RWPE2 (cell line): ENCODE results near the gene LCE3A.

Experiments
- ATAC-seq: fragments of 200-7000 bp; cut with Tn5 transposase; 3 replicates; pipeline ENCODE4 v1.9.1; 2021; ENCODE audit warnings: low read depth
- DNase-seq: peaks from one replicate; pipeline ENCODE4 v3.0.0-alpha.2; 2020; ENCODE audit warnings: low spot score
- H3K27ac ChIP-seq: fragments of 450-650 bp; 2 replicates; pipeline ENCODE4 v1.5.1; 2017; ENCODE audit warnings: mild to moderate bottlenecking; ENCODE audit not compliant: poor library complexity, severe bottlenecking
- H3K27me3 ChIP-seq: fragments of 250-450 bp; sonication (Bioruptor Pico); 2 replicates; pipeline ENCODE4 v1.5.1; 2021; ENCODE audit warnings: mild to moderate bottlenecking, moderate library complexity; ENCODE audit not compliant: insufficient read depth, poor library complexity, severe bottlenecking
- H3K36me3 ChIP-seq: fragments of 250-450 bp; sonication (Bioruptor Pico); 2 replicates; pipeline ENCODE4 v1.5.1; 2020; ENCODE audit warnings: low read depth, mild to moderate bottlenecking, moderate library complexity
- H3K4me1 ChIP-seq: fragments of 250-450 bp; sonication (Bioruptor Pico); 2 replicates; pipeline ENCODE4 v1.5.1; 2021; ENCODE audit warnings: mild to moderate bottlenecking, moderate library complexity; ENCODE audit not compliant: insufficient read depth, poor library complexity, severe bottlenecking
- H3K4me3 ChIP-seq: fragments of 250-450 bp; sonication (Bioruptor Pico); 2 replicates; pipeline ENCODE4 v1.5.1; 2021; ENCODE audit warnings: mild to moderate bottlenecking, moderate library complexity; ENCODE audit not compliant: severe bottlenecking
- H3K9me3 ChIP-seq: fragments of 250-450 bp; sonication (Bioruptor Pico); 2 replicates; pipeline ENCODE4 v1.5.1; 2021; ENCODE audit warnings: mild to moderate bottlenecking, moderate library complexity; ENCODE audit not compliant: severe bottlenecking
- TF ChIP-seq, protein P1 (sequence below): fragments of 450-650 bp; IDR thresholded peaks from one replicate; pipeline ENCODE4 v1.5.1; 2017; ENCODE audit warnings: mild to moderate bottlenecking, moderate library complexity; ENCODE audit not compliant: poor library complexity, severe bottlenecking

The LCE3A gene

DNA sequence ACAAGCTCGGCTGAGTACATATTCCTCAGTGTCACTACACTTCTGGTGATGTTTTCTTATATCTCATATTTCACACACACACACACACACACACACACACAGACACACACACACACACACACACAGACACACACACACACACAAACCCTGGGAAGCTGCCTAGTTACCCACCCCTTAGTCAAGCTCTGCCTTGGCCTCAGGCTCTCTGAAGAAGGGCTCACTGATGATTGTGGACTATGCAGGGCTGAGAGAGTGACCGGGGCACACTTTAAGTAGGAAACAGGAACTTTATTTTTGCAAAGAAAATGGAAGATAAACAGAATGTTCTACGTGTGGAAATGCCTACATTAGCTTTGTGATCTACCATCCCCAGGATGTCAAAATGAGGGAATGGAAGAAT lies 21.0 kb upstream of the LCE3A start:
- Histone ChIP-seq H3K4me1 (no peaks in the 10 kb centered on the region), H3K36me3 (no peaks in the 10 kb centered on the region), H3K4me3 (no peak overlapping the region), H3K27ac (no peak overlapping the region), H3K9me3 (no peaks in the 10 kb centered on the region), H3K27me3 (no peaks in the 10 kb centered on the region)
- TF ChIP-seq, protein P1, sequence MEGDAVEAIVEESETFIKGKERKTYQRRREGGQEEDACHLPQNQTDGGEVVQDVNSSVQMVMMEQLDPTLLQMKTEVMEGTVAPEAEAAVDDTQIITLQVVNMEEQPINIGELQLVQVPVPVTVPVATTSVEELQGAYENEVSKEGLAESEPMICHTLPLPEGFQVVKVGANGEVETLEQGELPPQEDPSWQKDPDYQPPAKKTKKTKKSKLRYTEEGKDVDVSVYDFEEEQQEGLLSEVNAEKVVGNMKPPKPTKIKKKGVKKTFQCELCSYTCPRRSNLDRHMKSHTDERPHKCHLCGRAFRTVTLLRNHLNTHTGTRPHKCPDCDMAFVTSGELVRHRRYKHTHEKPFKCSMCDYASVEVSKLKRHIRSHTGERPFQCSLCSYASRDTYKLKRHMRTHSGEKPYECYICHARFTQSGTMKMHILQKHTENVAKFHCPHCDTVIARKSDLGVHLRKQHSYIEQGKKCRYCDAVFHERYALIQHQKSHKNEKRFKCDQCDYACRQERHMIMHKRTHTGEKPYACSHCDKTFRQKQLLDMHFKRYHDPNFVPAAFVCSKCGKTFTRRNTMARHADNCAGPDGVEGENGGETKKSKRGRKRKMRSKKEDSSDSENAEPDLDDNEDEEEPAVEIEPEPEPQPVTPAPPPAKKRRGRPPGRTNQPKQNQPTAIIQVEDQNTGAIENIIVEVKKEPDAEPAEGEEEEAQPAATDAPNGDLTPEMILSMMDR, result no peak
- ATAC-seq, result no peak
- DNase-seq, result no peak

DNA sequence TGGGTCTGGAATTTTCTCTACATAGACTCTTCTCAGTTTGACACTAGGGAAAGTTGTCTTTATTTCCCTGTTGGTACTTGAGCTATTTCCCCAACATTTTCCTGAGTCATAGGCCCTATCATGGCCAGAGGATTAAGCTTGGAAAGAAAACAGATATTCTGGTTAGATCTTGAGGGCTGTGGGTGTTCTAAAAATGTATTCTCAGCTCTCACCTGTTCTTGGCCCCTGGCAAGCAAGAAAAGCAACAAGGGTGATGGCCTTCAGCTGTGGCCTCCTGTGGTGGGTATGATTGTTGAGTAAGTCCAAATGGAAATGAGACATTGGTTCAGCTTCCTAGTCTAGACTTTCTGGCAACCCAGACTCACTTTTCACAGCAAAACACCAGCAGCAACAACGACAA lies 17.4 kb upstream of the LCE3A start:
- H3K27ac ChIP-seq, result no peak overlapping the region
- DNase-seq (no peak), ATAC-seq (no peak)
- no peaks in the 10 kb centered on the region for H3K27me3 ChIP-seq
- no peaks in the 10 kb centered on the region for H3K4me1 ChIP-seq
- no peaks in the 10 kb centered on the region for H3K36me3 ChIP-seq
- H3K9me3 ChIP-seq, result no peaks in the 10 kb centered on the region
- no peak overlapping the region for H3K4me3 ChIP-seq
- TF ChIP-seq, protein P1, result no peak

DNA sequence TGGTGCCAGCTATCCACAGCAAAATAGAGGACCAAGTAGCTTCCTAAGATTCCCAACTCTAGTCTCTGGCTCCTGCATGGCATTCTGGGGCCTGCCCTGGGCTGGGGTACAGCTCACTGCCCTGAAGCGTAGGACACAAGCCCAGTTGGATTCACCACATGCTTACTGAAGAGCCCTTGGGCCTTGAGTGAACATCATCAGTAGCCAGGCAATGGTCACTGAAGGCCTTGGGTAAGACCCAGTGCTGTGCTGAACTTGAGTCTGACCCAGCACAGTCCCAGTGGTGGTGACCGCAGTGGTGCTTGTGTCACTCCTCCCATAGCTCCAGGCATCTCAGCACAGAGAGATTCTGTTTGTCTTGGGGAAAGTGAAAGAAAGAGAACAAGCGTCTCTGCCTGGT lies 7.7 kb upstream of the LCE3A start:
- Histone ChIP-seq H3K27me3 (no peaks in the 10 kb centered on the region), H3K9me3 (no peaks in the 10 kb centered on the region), H3K4me3 (no peak overlapping the region), H3K27ac (no peak overlapping the region), H3K4me1 (no peaks in the 10 kb centered on the region), H3K36me3 (no peaks in the 10 kb centered on the region)
- no peak for DNase-seq
- no peak for ATAC-seq
- TF ChIP-seq, protein P1, result no peak

DNA sequence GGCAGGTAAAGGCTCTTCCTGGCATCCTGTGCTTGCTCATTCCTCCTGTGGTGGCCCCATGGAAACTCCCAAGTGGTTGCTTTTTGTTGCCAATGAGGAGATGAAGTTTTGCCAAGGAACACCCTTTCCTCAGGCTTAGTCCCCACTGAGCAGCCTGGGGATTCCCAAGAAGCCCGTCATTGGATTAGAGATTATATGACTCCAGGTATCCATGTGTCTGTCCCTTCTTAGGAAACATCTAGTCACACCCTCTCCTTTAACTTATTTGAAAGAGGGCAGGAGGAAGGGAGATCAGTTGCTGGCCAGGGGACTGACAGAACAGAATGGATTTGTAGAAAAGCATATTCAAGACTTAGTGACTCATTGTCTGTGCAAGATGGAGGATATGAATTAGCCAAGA lies 3.8 kb upstream of the LCE3A start:
- ATAC-seq, result no peak
- Histone ChIP-seq H3K36me3 (no peaks in the 10 kb centered on the region), H3K27me3 (no peaks in the 10 kb centered on the region), H3K4me1 (no peaks in the 10 kb centered on the region), H3K27ac (no peak overlapping the region), H3K4me3 (no peak overlapping the region), H3K9me3 (no peaks in the 10 kb centered on the region)
- no peak for DNase-seq
- TF ChIP-seq, protein P1, result no peak

DNA sequence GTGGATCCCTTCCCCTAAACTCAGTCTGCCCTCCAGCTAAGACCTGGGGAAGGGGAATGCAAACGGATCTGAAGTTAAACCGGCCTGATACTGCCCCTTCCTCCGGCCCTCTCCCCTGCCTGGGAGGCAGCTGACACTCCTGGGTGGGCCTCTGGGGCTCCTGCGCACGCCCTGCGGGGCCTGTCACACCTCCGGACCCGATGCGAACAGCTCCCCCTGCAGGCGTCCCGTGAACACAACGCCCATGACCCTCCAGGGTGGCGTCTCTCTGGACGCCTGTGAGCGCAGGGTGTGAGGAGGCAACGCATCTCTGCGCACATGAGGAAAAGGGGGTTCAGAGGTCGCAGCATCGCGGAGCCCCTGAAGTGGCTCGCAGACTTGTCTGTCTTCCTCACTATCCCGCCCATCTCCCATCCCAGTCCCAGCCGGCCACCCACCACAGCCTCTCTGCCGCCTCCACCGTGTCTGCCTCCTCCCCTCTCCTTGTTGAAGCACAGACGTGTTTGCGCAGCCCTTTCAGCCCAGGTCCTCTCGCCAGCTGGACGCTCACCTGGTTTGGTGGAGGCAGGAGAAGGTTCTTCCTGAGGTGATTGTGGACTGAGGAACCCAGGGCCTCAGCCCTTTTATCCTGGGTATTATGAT lies 421 bp upstream of the LCE3A start:
- ATAC-seq (no peak), DNase-seq (no peak)
- Histone ChIP-seq H3K9me3 (no peaks in the 10 kb centered on the region), H3K27ac (no peak overlapping the region), H3K4me3 (no peak overlapping the region), H3K27me3 (no peaks in the 10 kb centered on the region), H3K4me1 (no peaks in the 10 kb centered on the region), H3K36me3 (no peaks in the 10 kb centered on the region)
- TF ChIP-seq, protein P1, result peak; percentile 9
